ENCODE results near the gene CAPN12. TPM values are rescaled to one million over a fixed set of nuclear protein-coding genes. Genes with fewer than 3 reads are reported as not detected.
"Not testable (repeated sequence)": the region's sequence is repeated elsewhere in the genome, so short reads cannot be mapped to it uniquely, and the experiment has no call there.

The CAPN12 gene
- total and polyA plus RNA-seq, 2 of the 4 experiments (the other 2 are of a cell fraction) = 0.18 to 0.97 TPM

GRCh38 chr19:38761884-38762389, 17.7 kb upstream of the CAPN12 start:
- H3K14ac ChIP-seq (replicated peaks; ENCODE audit: low read depth, low read length); POLR2A ChIA-PET (ENCODE audit: unreplicated experiment); in situ Hi-C loops (cut with MboI; ENCODE audit: low sequenced_read_pairs); H3K27ac ChIP-seq (ENCODE audit: insufficient read depth, low read length); H3K27me3 ChIP-seq (ENCODE audit: control insufficient read depth, insufficient read depth, low read length); H2BK20ac ChIP-seq (ENCODE audit: low read depth, low read length); dilution Hi-C loops (cut with HindIII; ENCODE audit: low sequenced_read_pairs, unreplicated experiment); H4K5ac ChIP-seq (ENCODE audit: low read depth, low read length); H2AK9ac ChIP-seq (replicated peaks; ENCODE audit: low read depth, low read length, poor library complexity); H4K91ac ChIP-seq (ENCODE audit: insufficient read depth, low read depth, low read length); DNase-seq; H3K23ac ChIP-seq (ENCODE audit: low read depth, low read length); H2BK5ac ChIP-seq (ENCODE audit: low read depth, low read length, poor library complexity, severe bottlenecking); H3K18ac ChIP-seq (ENCODE audit: low read depth, low read length); H2AFZ ChIP-seq (replicated peaks; ENCODE audit: low read length, poor library complexity); H3K9me3 ChIP-seq (ENCODE audit: control insufficient read depth, insufficient read depth, low read length); H3K9me1 ChIP-seq (ENCODE audit: insufficient read depth, low read length); BruUV-seq (replicated peaks); H3K79me1 ChIP-seq (ENCODE audit: low read depth in 1 of 2, low read length in 2 of 2); H3K36me3 ChIP-seq (ENCODE audit: control insufficient read depth, insufficient read depth, low read length); H3K4me2 ChIP-seq (ENCODE audit: low read depth, low read length); H3K9ac ChIP-seq (ENCODE audit: low read depth, low read length); H4K8ac ChIP-seq (ENCODE audit: low read depth in 2 of 2, low read length in 2 of 2); H2BK15ac ChIP-seq (ENCODE audit: low read depth, low read length); H3K4me1 ChIP-seq (ENCODE audit: control insufficient read depth, insufficient read depth, low read length); H3K56ac ChIP-seq (ENCODE audit: extremely low read depth, insufficient read depth, low read length); H2AK5ac ChIP-seq (ENCODE audit: low read depth, low read length); H2BK120ac ChIP-seq (ENCODE audit: low read depth, low read length); H3K4me3 ChIP-seq (ENCODE audit: insufficient read depth, low read depth, low read length); intact Hi-C loops (cut with micrococcal nuclease); ATAC-seq (ENCODE audit: low read depth); H3K4ac ChIP-seq (ENCODE audit: low read depth, low read length); H4K20me1 ChIP-seq (ENCODE audit: insufficient read depth, low read length): not testable (repeated sequence)
- WGBS, 2 experiments (ENCODE audit: extremely low coverage in 2 of 2, insufficient read length in 1 of 2) = 74% methylated on average over 2 of the region's 9 CpGs; no CpG with 5 or more reads in 1 of the 2 experiments
- CTCF ChIA-PET = interaction anchor here (0.6 to 1.0 kb wide), 3 partner anchors 8 to 194 kb away, joined by 3 to 8 read pairs (median 6); no protein-coding TSS in a partner anchor

- H3K4me2 ChIP-seq (ENCODE audit: low read depth, low read length); ATAC-seq (ENCODE audit: low read depth); H3K56ac ChIP-seq (ENCODE audit: extremely low read depth, insufficient read depth, low read length); H3K9ac ChIP-seq (ENCODE audit: low read depth, low read length); H3K18ac ChIP-seq (ENCODE audit: low read depth, low read length); H3K9me1 ChIP-seq (ENCODE audit: insufficient read depth, low read length); H3K9me3 ChIP-seq (ENCODE audit: control insufficient read depth, insufficient read depth, low read length); H3K36me3 ChIP-seq (ENCODE audit: control insufficient read depth, insufficient read depth, low read length); H2AK9ac ChIP-seq (replicated peaks; ENCODE audit: low read depth, low read length, poor library complexity); H2AK5ac ChIP-seq (ENCODE audit: low read depth, low read length); H3K4me3 ChIP-seq (ENCODE audit: insufficient read depth, low read depth, low read length); dilution Hi-C loops (cut with HindIII; ENCODE audit: low sequenced_read_pairs, unreplicated experiment); BruUV-seq (replicated peaks); H3K23ac ChIP-seq (ENCODE audit: low read depth, low read length); POLR2A ChIA-PET (ENCODE audit: unreplicated experiment); H3K27ac ChIP-seq (ENCODE audit: insufficient read depth, low read length); intact Hi-C loops (cut with micrococcal nuclease); H2BK120ac ChIP-seq (ENCODE audit: low read depth, low read length); H2BK20ac ChIP-seq (ENCODE audit: low read depth, low read length); H2BK15ac ChIP-seq (ENCODE audit: low read depth, low read length); H2AFZ ChIP-seq (replicated peaks; ENCODE audit: low read length, poor library complexity); H4K91ac ChIP-seq (ENCODE audit: insufficient read depth, low read depth, low read length); H2BK5ac ChIP-seq (ENCODE audit: low read depth, low read length, poor library complexity, severe bottlenecking); DNase-seq; H3K14ac ChIP-seq (replicated peaks; ENCODE audit: low read depth, low read length); H4K20me1 ChIP-seq (ENCODE audit: insufficient read depth, low read length); H4K8ac ChIP-seq (ENCODE audit: low read depth in 2 of 2, low read length in 2 of 2); in situ Hi-C loops (cut with MboI; ENCODE audit: low sequenced_read_pairs); H3K27me3 ChIP-seq (ENCODE audit: control insufficient read depth, insufficient read depth, low read length); H3K4ac ChIP-seq (ENCODE audit: low read depth, low read length); H3K79me1 ChIP-seq (ENCODE audit: low read depth in 1 of 2, low read length in 2 of 2); H3K4me1 ChIP-seq (ENCODE audit: control insufficient read depth, insufficient read depth, low read length); H4K5ac ChIP-seq (ENCODE audit: low read depth, low read length): not testable (repeated sequence)
- CTCF ChIA-PET = interaction anchor here (0.6 to 1.0 kb wide), 3 partner anchors 9 to 195 kb away, joined by 3 to 8 read pairs (median 6); no protein-coding TSS in a partner anchor
- WGBS, 2 experiments (ENCODE audit: extremely low coverage in 2 of 2, insufficient read length in 1 of 2) = no CpG with 5 or more reads among the region's 6 CpGs
Observed at GRCh38 chr19:38760805-38761517, 16.7 kb upstream of the CAPN12 start.

All from IMR-90 (cell line).